ENCODE measurements around the gene GDE1. TPM values are rescaled to one million over a fixed set of nuclear protein-coding genes. Genes with fewer than 3 reads are reported as not detected.

The GDE1 gene
- total RNA-seq, 1 experiment from 2014 or later, result 48.6 TPM

DNA sequence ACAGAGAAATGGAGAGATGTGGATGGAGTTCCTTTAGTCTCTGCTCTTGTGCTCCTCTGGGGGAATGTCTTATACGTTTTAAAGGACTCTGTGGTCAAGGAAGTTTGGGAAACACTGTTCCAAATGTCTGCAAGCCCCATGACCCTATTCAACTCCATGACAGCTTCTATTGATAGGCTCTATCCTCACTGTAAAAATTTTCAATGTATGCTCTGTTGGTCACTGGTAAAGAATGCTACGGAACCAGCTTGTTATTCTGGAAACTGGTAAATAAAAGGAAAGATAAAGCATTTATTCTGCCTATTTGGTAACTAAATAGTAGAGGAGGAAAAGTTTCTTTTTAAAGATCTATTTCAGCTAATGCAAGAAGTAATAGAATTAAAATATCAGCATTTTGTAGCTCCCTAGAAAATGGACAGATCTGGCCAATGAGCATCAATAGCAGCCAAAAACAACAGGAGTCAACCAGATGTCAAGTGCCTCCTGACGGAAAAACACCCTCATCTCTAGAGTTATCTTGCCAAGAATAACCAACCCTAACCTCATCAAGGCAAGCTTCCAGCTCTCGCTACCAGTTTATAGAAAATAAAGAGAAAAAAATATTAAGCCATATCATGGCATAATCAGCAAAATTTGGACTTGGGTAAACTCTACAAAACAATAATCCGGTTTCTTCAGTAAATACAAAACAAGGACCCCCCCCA, 16.1 kb downstream of the GDE1 start:
- peaks cover 31 to 70% (median 64%) of the 10 kb centered on the region in 3 experiments for H3K36me3 Mint-ChIP-seq (ENCODE audit: insufficient read depth in 1 of 3, low read depth in 3 of 3)
- H3K56ac ChIP-seq (ENCODE audit: insufficient read length, low read depth, low read length), result no peak overlapping the region
- no peak overlapping the region for H4K5ac ChIP-seq (ENCODE audit: insufficient read length, low read depth, low read length)
- no peaks in the 10 kb centered on the region for H3K79me2 ChIP-seq (ENCODE audit: insufficient read depth, low read length)
- H3K27me3 ChIP-seq (ENCODE audit: insufficient read depth, low read length), result no peaks in the 10 kb centered on the region
- H3K4me1 ChIP-seq (ENCODE audit: insufficient read depth, low read length), result no peaks in the 10 kb centered on the region
- no peak overlapping the region for H2BK120ac ChIP-seq (ENCODE audit: low read depth, low read length, poor library complexity, severe bottlenecking)
- H2BK15ac ChIP-seq (ENCODE audit: low read depth, low read length), result no peak overlapping the region
- H3T11ph ChIP-seq (ENCODE audit: low read length), result no peak overlapping the region
- TF ChIP-seq CTCF (conservative IDR thresholded peaks at IDR 0.05), result no peak
- no peak overlapping the region for H3K18ac ChIP-seq (ENCODE audit: insufficient read length, low read depth, low read length)
- no peak overlapping the region for H3K14ac ChIP-seq (ENCODE audit: insufficient read depth, low read length)
- H2BK5ac ChIP-seq (ENCODE audit: insufficient read length, low read length), result no peak overlapping the region
- no peak overlapping the region for H2BK12ac ChIP-seq (ENCODE audit: insufficient read length, low read depth, low read length)
- H2BK20ac ChIP-seq (ENCODE audit: low read depth, low read length, poor library complexity, severe bottlenecking), result no peak overlapping the region
- no peaks in the 10 kb centered on the region for H3K9me3 Mint-ChIP-seq
- H3K23me2 ChIP-seq (ENCODE audit: insufficient read length, low read depth, low read length, poor library complexity, severe bottlenecking), result no peaks in the 10 kb centered on the region
- no peak overlapping the region for H2AK5ac ChIP-seq (ENCODE audit: insufficient read length, low read length)
- no peaks in the 10 kb centered on the region for H3K27me3 Mint-ChIP-seq (ENCODE audit: low read depth)
- no peak overlapping the region for H4K91ac ChIP-seq (ENCODE audit: insufficient read length, low read depth, low read length)
- no CpG with 5 or more reads among the region's 5 CpGs for WGBS (ENCODE audit: extremely low coverage, insufficient read length, low lambda C conversion rate)
- H3K4me1 Mint-ChIP-seq, result no peaks in the 10 kb centered on the region
- H3K4me3 Mint-ChIP-seq, result no peak overlapping the region
- no peaks in the 10 kb centered on the region for H4K20me1 ChIP-seq (ENCODE audit: control insufficient read depth, insufficient read depth, insufficient read length)
- no peaks in the 10 kb centered on the region for H3K9me3 ChIP-seq (ENCODE audit: control insufficient read depth, low read depth, low read length)
- no peak overlapping the region for H2AFZ ChIP-seq (ENCODE audit: low read length)
- no peak for DNase-seq
- no peak overlapping the region for H3K9ac ChIP-seq (ENCODE audit: extremely low read depth, insufficient read length, low read length)
- no peak overlapping the region for H4K8ac ChIP-seq (replicated peaks; ENCODE audit: insufficient read length, low read depth, low read length)
- H3K4ac ChIP-seq (ENCODE audit: low read depth, low read length), result no peak overlapping the region
- H3K4me2 ChIP-seq (ENCODE audit: insufficient read depth, insufficient read length, low read length), result no peak overlapping the region
- H3K27ac Mint-ChIP-seq, result no peak overlapping the region; a peak in 1 of 7 replicates
- H3K27ac ChIP-seq (ENCODE audit: insufficient read length, low read depth, low read length), result no peak overlapping the region
- H3K23ac ChIP-seq (ENCODE audit: insufficient read length, low read depth, low read length), result no peak overlapping the region
- H3K79me1 ChIP-seq (ENCODE audit: insufficient read depth, low read depth, low read length, poor library complexity, severe bottlenecking), result no peaks in the 10 kb centered on the region
